SJSA1 (cell line): ENCODE data around the gene DNASE1L3. TPM values are rescaled to one million over a fixed set of nuclear protein-coding genes. Genes with fewer than 3 reads are reported as not detected.

Source experiments
- DNase-seq, 2 experiments: peaks; one replicate each; pipeline ENCODE4 v3.0.0-alpha.2; 2015 to 2020; ENCODE audit warnings: low spot score in 2 of 2, low read depth in 1 of 2
- H3K27ac ChIP-seq: fragments of 250-450 bp; sonication (Bioruptor Pico); 2 replicates; pipeline ENCODE4 v1.5.1; 2020; ENCODE audit warnings: mild to moderate bottlenecking, moderate library complexity
- H3K27me3 ChIP-seq: fragments of 250-450 bp; sonication (Bioruptor Pico); replicated peaks from 2 replicates; pipeline ENCODE4 v1.5.1; 2020; ENCODE audit warnings: mild to moderate bottlenecking, moderate library complexity
- H3K36me3 ChIP-seq: fragments of 250-450 bp; sonication (Bioruptor Pico); 2 replicates; pipeline ENCODE4 v1.5.1; 2020; ENCODE audit warnings: mild to moderate bottlenecking
- H3K4me1 ChIP-seq: fragments of 250-450 bp; sonication (Bioruptor Pico); replicated peaks from 2 replicates; pipeline ENCODE4 v1.6.1; 2021; ENCODE audit warnings: mild to moderate bottlenecking
- H3K4me3 ChIP-seq: fragments of 250-450 bp; sonication (Bioruptor Pico); 2 replicates; pipeline ENCODE4 v1.5.1; 2020; ENCODE audit warnings: mild to moderate bottlenecking
- H3K9me3 ChIP-seq: fragments of 250-450 bp; sonication (Bioruptor Pico); replicated peaks from 2 replicates; pipeline ENCODE4 v1.5.1; 2020; ENCODE audit warnings: mild to moderate bottlenecking
- total RNA-seq: library from RNA; depleted of rRNA; stranded (reverse); fragments of >200 nt; shearing (Covaris generic); gene quantifications from 2 replicates; pipeline ENCODE4 v1.2.3, GENCODE V29; 2014

DNASE1L3 gene
- total RNA-seq, 1 experiment from 2014 or later: not detected

GRCh38 chr3:58222161-58222724 lies 11.5 kb upstream of the DNASE1L3 start:
- Histone ChIP-seq H3K27ac (no peak overlapping the region), H3K36me3 (no peaks in the 10 kb centered on the region), H3K27me3 (no peaks in the 10 kb centered on the region), H3K4me3 (no peak overlapping the region), H3K9me3 (no peaks in the 10 kb centered on the region), H3K4me1 (peaks cover 3% of the 10 kb centered on the region)
- no peak for DNase-seq

DNA sequence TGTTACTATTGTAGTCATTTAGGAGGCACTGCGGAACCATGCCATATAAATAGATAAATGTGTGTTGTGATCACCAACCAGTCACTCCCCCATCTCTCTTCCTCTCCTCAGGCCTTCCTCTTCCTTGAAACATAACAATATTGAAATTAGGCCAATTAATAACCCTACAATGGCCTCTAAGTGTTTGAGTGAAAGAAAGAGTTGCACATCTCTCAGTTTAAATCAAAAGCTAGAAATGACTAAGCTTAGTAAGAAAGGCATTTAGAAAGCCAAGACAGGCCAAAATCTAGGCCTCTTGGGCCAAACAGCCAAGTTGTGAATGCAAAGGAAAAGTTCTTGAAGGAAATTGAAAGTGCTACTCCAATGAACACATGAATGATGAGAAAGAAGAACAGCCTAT lies 8.1 kb upstream of the DNASE1L3 start:
- DNase-seq: no peak
- no peaks in the 10 kb centered on the region for H3K9me3 ChIP-seq
- no peaks in the 10 kb centered on the region for H3K36me3 ChIP-seq
- peaks cover 8% of the 10 kb centered on the region for H3K4me1 ChIP-seq
- no peak overlapping the region for H3K4me3 ChIP-seq
- H3K27me3 ChIP-seq: no peaks in the 10 kb centered on the region
- H3K27ac ChIP-seq: no peak overlapping the region

GRCh38 chr3:58217209-58217811 lies 6.5 kb upstream of the DNASE1L3 start:
- H3K4me3 ChIP-seq: peak overlapping the region; percentile 8; the same call in 1 of the 2 replicates
- no peaks in the 10 kb centered on the region for H3K9me3 ChIP-seq
- H3K36me3 ChIP-seq: no peaks in the 10 kb centered on the region
- H3K27ac ChIP-seq: no peak overlapping the region
- DNase-seq: peak; percentile 84 to 89
- no peaks in the 10 kb centered on the region for H3K27me3 ChIP-seq
- H3K4me1 ChIP-seq: peaks cover 8% of the 10 kb centered on the region

- Histone ChIP-seq H3K36me3 (no peaks in the 10 kb centered on the region), H3K4me1 (peaks cover 8% of the 10 kb centered on the region), H3K4me3 (no peak overlapping the region), H3K9me3 (no peaks in the 10 kb centered on the region), H3K27ac (no peak overlapping the region), H3K27me3 (no peaks in the 10 kb centered on the region)
- DNase-seq: no peak
Measured at GRCh38 chr3:58216496-58217195, 5.9 kb upstream of the DNASE1L3 start.

DNA sequence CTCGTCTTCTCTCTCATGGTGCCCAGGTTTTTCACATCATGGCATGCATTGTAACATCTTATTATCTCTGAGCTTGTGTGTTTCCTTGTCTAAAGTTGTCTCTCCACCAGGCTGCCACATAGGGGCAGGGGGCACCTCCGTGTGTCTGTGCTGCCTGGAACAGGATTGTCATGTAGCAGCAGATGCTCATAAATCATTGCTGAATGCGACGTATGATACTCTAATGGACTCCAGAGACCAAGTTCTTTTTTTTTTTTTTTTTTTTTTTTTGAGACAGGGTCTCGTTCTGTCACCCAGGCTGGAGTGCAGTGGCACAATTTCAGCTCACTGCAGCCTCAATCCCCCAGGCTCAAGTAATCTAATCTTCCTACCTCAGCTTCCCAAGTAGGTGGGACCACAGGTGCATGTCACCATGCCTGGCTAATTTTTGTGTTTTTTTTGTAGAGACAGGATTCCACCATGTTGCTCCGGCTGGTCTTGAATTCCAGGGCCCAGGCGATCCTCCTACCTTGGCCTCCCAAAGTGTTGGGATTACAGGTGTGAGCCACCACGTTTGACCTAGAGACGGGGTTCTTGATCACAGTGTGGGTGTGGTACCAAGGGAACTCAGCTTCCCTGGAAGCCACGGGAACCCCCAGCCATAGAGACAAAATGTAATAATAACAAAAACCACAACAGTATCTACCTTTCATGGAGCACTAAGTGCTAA lies 4.7 kb upstream of the DNASE1L3 start:
- Histone ChIP-seq H3K36me3 (no peaks in the 10 kb centered on the region), H3K9me3 (no peaks in the 10 kb centered on the region), H3K27me3 (no peaks in the 10 kb centered on the region), H3K4me1 (peaks cover 8% of the 10 kb centered on the region), H3K4me3 (no peak overlapping the region), H3K27ac (no peak overlapping the region)
- no peak for DNase-seq

GRCh38 chr3:58214484-58215316 lies 3.9 kb upstream of the DNASE1L3 start:
- no peaks in the 10 kb centered on the region for H3K27me3 ChIP-seq
- no peak for DNase-seq
- H3K27ac ChIP-seq: no peak overlapping the region
- H3K9me3 ChIP-seq: no peaks in the 10 kb centered on the region
- no peak overlapping the region for H3K4me3 ChIP-seq
- no peaks in the 10 kb centered on the region for H3K36me3 ChIP-seq
- peaks cover 8% of the 10 kb centered on the region for H3K4me1 ChIP-seq

DNA sequence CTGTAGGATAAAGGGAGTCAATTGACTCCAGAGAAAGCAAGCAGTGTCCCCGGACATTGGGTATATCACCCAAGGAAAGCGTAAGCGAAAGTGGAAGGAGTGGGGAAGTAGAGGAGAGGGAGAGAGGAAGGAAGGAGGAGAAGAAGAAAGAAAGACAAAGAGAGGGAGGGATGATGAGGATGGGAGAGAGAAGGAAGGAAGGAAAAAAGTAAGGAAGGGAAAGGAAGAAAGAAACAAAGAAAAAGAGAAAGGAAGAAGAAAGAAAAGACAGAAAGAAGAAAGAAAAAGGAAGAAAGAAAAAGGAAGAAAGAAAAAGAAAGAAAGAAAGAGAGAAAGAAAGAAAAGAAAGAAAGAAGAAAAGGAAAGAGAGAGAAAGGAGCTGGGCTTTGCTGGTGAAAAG lies 839 bp downstream of the DNASE1L3 start:
- Histone ChIP-seq H3K27me3 (no peaks in the 10 kb centered on the region), H3K9me3 (no peaks in the 10 kb centered on the region), H3K27ac (no peak overlapping the region), H3K36me3 (no peaks in the 10 kb centered on the region), H3K4me1 (peaks cover 9% of the 10 kb centered on the region), H3K4me3 (no peak overlapping the region)
- DNase-seq: no peak

- no peaks in the 10 kb centered on the region for H3K27me3 ChIP-seq
- no peak overlapping the region for H3K27ac ChIP-seq
- no peak for DNase-seq
- H3K4me1 ChIP-seq: peaks cover 9% of the 10 kb centered on the region
- no peaks in the 10 kb centered on the region for H3K9me3 ChIP-seq
- no peak overlapping the region for H3K4me3 ChIP-seq
- H3K36me3 ChIP-seq: no peaks in the 10 kb centered on the region
Measured at GRCh38 chr3:58207954-58208353, 2.8 kb downstream of the DNASE1L3 start.

- Histone ChIP-seq H3K36me3 (no peaks in the 10 kb centered on the region), H3K27ac (no peak overlapping the region), H3K4me3 (no peak overlapping the region), H3K4me1 (peaks cover 9% of the 10 kb centered on the region), H3K27me3 (no peaks in the 10 kb centered on the region), H3K9me3 (no peaks in the 10 kb centered on the region)
- DNase-seq: no peak
Measured at GRCh38 chr3:58206406-58207011, 4.3 kb downstream of the DNASE1L3 start.

GRCh38 chr3:58205981-58206380 lies 4.8 kb downstream of the DNASE1L3 start:
- Histone ChIP-seq H3K36me3 (no peaks in the 10 kb centered on the region), H3K4me1 (peaks cover 9% of the 10 kb centered on the region), H3K9me3 (no peaks in the 10 kb centered on the region), H3K27ac (no peak overlapping the region), H3K4me3 (no peak overlapping the region), H3K27me3 (no peaks in the 10 kb centered on the region)
- no peak for DNase-seq

- no peak overlapping the region for H3K27ac ChIP-seq
- no peaks in the 10 kb centered on the region for H3K9me3 ChIP-seq
- H3K4me3 ChIP-seq: no peak overlapping the region
- H3K4me1 ChIP-seq: peaks cover 9% of the 10 kb centered on the region
- H3K36me3 ChIP-seq: no peaks in the 10 kb centered on the region
- DNase-seq: no peak
- no peaks in the 10 kb centered on the region for H3K27me3 ChIP-seq
Measured at GRCh38 chr3:58204720-58205119, 6.1 kb downstream of the DNASE1L3 start.

- peaks cover 14% of the 10 kb centered on the region for H3K4me1 ChIP-seq
- H3K9me3 ChIP-seq: no peaks in the 10 kb centered on the region
- no peaks in the 10 kb centered on the region for H3K27me3 ChIP-seq
- H3K36me3 ChIP-seq: no peaks in the 10 kb centered on the region
- DNase-seq: no peak
- H3K4me3 ChIP-seq: no peak overlapping the region
- no peak overlapping the region for H3K27ac ChIP-seq
Measured at GRCh38 chr3:58203541-58203940, 7.2 kb downstream of the DNASE1L3 start.

DNA sequence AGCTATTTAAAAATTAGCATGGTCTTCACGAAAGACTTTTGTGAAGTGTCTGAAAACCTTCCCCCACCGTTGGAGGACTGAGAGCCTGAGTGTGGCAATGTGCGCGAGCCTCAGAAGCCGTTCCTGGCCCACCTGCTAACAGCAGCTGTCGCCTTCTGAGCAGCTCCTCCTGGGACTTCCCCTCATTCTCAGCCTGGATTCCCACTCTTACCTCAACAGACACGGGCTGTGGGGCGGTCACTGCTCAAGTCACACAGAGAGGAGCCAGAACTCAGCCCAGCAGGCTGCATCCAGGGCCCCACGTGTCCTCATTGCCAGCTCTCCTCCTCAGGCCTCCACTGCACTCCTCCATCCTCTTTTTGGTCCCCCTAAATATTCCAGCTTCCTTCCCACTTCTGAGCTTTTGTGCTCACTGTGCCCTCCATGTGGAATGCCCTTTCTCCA lies 7.8 kb downstream of the DNASE1L3 start:
- Histone ChIP-seq H3K4me1 (peaks cover 18% of the 10 kb centered on the region), H3K4me3 (no peak overlapping the region), H3K27ac (no peak overlapping the region), H3K27me3 (no peaks in the 10 kb centered on the region), H3K9me3 (no peaks in the 10 kb centered on the region), H3K36me3 (no peaks in the 10 kb centered on the region)
- DNase-seq: no peak
